GM19023 (cell line): Measurements from ENCODE around the gene IGSF8.
"Not testable (repeated sequence)": the region's sequence is repeated elsewhere in the genome, so short reads cannot be mapped to it uniquely, and the experiment has no call there.

Experiments used
- ATAC-seq: cut with Tn5 transposase; IDR thresholded peaks from one replicate; pipeline ENCODE4 v1.9.1; 2021; ENCODE audit warnings: mild to moderate bottlenecking, moderate library complexity; ENCODE audit not compliant: unreplicated experiment

Gene IGSF8

DNA sequence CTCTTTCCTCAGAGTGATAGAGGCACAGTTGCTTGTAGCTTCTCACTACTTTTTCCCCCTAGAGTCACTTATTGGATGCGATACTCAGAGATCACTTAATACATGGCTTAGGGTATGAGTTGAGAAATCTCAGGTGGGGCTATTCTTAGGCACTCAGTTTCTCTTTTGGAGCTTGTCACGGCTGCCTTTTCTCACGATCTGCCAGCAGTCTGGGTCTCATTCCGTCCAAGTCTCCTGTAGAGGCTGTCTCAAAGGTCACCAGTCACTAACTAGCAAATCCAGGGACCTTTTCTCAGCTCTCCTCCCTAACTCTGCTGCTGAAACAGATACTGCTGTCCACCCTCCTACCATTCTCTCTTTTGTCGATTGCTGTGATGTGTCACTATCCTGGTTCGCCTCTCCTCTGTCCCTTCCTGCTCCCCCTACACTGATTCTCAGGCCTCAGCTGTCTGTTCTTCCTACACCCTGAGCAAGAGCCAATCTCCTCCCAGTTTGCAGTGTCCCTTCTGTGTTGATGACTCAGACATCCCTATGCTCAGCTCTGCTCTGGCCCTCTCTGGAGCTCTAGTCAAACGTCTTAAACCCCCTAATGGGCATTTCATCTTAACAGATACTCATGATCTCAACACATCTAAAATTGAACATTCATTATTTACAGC is 29.6 kb upstream of the IGSF8 start:
- no peak for ATAC-seq

DNA sequence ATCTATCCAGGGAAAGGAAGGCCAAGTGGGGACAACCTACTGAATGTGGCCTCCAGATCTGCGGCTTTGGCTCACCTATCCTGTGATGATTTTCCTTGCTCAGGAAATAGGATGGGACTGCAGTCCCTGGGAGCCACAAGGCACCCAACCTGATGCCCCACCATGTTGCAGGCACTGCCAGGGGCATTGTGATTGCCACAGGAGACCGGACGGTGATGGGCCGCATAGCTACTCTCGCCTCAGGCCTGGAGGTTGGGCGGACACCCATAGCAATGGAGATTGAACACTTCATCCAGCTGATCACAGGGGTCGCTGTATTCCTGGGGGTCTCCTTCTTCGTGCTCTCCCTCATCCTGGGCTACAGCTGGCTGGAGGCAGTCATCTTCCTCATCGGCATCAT is 29.0 kb upstream of the IGSF8 start:
- ATAC-seq, result no peak

DNA sequence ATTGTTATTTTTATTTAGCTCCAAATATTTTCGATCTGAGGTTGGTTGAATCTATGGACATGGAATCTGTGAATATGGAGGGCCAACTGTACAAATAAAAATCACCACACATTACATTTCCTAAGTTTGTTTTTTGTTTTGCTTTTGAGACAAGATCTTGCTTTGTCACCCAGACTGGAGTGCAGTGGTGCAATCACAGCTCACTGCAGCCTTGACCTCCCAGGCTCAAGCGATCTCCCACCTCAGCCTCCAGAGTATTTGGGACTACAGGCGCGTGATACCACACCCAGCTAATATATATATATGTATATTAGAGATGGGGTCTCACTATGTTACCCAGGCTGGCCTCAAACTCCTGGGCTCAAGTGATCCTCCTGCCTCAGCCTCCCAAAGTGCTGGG is 27.9 kb upstream of the IGSF8 start:
- not testable (repeated sequence) for ATAC-seq

DNA sequence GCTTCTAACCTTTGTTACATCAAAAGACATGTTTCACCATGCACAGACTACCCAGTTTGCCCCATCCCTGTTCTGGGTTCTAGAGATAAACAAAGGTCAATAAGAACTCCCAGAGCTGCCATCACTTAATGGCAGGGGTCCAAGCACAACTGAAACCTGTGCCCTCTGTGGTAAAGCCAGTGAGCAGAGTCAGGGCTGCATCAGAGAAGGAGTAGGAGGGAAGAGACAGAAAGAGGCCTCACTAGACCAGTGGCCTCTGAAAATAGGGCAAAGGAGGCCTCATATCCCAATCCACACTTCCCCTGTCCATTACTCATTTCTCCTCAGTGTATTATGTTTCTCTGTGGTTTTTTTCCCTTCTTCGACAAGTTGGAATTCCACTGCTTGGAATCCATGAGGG is 27.3 kb upstream of the IGSF8 start:
- ATAC-seq, result no peak

DNA sequence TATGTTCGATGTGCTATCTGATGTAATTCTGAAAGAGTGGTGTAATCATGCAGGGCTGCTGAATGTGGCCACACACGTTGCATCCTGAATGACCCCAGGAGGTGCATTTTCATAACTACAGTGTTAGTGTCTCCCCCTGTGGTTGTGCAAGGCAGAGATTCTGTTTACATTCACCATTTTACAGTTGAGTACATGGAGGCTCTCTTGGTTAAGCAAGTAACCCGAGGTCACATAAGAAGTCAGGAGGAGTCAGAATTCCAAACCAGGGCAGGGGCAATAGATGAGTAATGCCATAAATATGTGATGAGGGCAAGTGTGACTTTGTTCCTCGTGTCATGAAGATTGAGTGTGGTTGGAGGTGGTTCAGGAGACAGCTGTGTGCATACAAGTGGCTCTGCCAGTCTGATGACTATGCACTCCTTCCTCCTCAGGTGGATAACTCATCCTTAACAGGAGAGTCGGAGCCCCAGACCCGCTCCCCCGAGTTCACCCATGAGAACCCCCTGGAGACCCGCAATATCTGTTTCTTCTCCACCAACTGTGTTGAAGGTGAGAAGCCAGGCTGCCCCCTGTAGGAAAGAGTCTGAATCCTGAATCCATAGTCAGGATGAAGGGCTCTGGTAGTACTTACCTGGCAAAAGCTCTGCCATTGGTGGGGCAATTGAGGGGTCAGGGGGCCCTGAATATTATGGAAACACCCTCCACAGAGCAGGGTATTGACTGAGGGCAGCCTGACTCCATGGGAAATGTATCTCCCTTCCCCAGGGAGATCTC is 26.5 kb upstream of the IGSF8 start:
- no peak for ATAC-seq

- ATAC-seq, result no peak
These were observed 25.3 kb upstream of the IGSF8 start for GRCh38 chr1:160123726-160124125.

GRCh38 chr1:160122978-160123495 is 24.6 kb upstream of the IGSF8 start:
- no peak for ATAC-seq

- no peak for ATAC-seq
These were observed 23.0 kb upstream of the IGSF8 start for GRCh38 chr1:160121388-160121787.

DNA sequence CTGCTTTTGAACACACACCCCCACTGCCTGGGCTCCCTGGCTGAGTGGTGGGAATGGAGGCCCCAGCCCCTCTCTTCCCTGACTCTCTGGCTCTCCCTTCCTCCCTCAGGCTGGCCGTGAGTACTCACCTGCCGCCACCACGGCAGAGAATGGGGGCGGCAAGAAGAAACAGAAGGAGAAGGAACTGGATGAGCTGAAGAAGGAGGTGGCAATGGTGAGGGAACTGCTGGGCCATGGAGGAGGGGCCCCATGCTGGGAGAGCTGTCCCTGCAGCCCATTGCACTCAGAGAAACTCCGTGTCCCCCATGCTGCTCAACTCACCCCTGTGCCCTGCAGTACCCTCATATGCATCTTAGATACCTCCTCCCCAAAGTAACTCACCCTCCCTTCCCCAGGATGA is 22.4 kb upstream of the IGSF8 start:
- no peak for ATAC-seq

- ATAC-seq, result no peak
These were observed 20.5 kb upstream of the IGSF8 start for GRCh38 chr1:160118928-160119327.

- no peak for ATAC-seq
These were observed 19.3 kb upstream of the IGSF8 start for GRCh38 chr1:160117709-160118183.

- no peak for ATAC-seq
These were observed 18.9 kb upstream of the IGSF8 start for GRCh38 chr1:160117300-160117699.

DNA sequence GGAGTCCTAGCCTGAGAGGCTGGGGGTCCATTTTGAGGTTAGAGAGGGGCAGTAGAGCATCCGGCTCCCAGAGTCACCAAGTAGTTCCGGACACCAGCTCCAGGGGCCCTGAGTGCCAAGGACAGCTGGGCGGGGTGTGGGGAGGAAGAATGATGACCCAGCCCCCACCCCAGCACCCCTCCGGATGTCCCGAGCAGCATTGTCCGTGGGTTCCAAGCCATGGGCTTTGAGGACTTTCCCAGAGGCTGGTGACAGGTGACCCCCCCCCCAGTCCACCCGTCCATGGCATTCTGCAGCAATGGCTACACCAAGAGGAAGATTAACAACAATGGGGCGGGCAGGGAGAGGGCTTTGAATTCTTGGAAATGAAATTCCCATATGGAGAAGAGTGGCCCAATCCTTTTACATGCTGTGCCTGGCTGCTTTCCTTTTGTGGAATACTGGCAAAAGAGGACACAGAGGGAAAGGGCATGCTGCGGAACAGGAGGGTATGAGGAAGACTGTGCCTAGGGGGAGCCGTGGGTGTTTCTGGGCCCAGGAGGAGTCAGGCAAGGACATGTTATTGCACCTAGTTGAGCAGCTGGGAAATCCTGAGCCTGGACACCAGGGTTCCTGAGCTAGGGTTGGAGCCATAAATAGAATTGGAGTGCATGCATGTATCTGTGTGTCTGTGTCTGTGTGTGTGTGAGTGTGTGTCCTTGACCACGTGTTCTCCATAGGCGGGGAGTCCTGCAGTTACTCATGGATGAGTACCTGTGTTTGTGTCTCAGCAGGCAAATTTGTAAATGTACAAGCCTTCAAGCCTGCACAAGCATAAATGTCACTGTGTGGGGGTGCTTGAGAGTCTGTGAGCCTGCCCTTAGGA is 18.1 kb upstream of the IGSF8 start:
- ATAC-seq, result no peak

DNA sequence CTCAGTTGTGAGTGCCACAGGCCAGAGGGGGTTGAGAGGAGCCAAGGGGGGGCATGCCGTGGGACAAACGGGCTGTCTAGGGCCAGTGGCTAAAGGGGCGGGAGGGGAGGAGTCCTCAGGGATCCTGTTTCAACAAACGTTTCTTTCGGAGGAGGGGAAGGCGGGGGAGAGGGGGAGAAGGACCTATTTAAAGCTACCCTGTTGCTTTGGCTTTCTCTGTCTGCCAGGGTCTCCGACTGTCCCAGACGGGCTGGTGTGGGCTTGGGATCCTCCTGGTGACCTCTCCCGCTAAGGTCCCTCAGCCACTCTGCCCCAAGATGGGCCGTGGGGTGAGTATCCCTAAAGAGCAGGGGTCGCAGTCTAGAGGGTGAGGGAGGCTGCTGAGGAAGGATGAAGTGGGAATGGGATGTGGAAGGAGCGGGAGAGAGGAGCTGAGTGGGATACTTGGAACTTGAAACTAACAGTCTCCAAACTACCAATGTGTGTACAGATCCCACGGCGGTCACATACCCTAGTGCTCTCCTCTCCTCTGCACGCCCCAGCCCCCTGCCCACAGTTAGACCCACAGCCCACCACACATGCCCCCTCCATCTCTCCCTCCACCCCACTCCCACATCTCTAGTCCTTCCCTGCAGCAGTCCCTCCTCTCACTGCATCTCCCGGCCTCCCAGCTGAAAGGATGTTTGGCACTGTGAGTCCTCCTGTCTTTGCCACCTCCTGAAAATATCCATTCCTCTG is 17.3 kb upstream of the IGSF8 start, which contains the start of gene ATP1A2:
Gene ATP1A2 (plus strand): TSS at position 215 of the 738 bp plus-strand sequence. CDS start 103 bp downstream, at position 318.
- no peak for ATAC-seq

- ATAC-seq, result no peak
These were observed 15.7 kb upstream of the IGSF8 start for GRCh38 chr1:160114085-160114484.

DNA sequence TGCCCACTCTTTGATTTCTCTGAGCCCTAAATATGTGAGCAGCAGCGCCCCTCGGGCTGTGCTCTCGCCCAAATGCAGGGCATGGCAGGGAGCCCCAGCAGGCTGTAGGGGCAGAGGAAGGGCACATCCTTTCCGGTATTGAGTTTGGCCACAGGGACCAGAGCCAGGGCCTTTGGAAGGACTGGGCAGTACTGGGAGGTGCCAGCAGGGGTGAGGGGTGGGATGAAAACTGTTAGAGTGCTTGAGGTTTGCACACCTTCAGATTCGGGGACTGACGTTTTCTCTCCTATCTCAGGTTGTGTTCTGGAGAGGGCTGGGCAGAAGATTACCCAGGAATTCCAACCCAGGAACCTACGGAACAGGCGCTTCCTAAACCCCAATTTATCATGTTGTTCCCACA is 15.0 kb upstream of the IGSF8 start:
- ATAC-seq, result no peak

DNA sequence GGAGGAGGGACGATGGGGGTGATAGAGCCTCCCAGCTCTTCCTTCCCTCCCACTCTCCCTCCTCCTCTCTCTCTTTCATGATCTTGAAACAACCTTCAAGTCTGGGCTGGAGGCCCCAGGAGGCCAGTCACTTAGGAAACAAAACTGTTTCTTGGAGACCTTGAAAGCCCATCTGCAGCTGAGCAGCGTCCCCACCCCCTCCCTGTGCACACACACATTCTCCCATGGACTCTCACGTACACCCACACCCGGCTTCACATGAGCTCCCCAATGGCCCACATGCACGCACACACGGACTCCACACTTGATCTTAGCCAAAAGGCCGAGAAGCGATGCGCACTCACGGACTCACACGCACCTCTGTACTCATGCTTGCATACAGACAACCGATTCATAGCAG is 13.9 kb upstream of the IGSF8 start:
- ATAC-seq, result no peak

DNA sequence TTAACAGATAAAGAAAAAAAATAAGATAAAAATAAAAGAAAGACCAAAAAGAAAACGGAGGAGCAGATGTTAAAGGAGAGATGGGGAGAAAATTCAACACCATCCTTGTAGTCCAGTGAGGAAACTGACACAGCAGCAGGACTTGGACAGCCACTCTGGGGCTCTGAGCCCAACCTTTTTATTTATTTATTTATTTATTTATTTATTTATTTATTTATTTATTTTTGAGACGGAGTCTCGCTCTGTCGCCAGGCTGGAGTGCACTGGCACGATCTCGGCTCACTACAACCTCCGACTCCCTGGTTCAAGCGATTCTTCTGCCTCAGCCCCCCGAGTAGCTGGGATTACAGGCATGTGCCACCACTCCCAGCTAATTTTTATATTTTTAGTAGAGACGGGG is 13.0 kb upstream of the IGSF8 start:
- ATAC-seq, result not testable (repeated sequence)

DNA sequence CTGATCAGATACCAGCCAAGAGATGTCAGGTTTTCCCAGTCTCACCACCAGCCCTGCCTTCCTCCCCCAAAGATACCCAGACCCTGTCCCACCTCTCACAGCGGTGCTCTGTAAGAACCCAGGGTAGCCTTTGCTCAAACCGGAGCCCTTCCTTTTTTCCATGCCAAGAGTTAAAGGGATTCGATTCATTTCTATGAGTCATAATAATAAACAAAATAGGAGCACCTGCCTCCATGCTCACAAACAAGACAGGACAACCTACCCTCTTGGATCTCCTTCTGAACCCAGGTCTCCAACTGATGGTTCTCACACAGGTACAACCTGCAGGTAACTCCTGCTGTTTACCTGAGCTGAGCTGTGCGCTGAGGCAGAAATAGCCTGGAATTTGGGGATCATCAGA is 11.3 kb upstream of the IGSF8 start:
- no peak for ATAC-seq

DNA sequence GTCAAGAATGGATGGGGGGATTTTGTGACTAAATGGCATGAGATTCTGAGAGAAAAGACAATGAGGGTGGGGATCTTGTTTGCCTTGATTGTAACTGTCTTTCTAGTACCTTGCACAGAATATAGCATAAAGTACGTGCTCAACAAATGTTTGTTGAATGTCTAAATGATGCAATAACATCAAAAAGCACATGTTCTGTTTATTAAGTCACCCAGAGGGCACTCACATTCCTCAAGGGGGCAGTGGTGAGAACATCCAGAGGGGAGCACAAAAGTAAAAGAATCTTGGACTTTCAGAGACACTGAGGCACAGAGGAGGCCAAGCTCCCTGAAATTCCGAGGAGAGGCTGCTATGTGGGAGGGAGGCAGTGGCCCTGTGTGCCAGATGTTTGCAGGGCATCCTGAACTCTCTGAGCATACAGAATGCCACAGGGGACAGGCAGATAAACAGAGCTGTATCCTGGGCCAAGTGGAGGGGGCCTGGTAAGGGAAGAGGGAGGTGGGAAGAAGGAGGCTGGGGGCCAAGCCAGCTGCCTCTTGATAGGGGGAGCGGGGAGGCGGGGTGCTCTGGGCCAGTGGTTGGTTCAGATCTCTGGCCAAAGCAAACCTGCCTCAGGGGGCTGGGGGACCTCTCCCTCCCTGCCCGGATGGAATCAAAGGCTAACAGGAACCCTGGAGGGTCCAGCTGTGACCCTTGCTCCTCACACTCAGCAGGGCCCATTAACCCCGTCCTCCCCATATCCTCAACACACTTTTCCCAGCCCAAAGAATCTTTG is 10.7 kb upstream of the IGSF8 start:
- ATAC-seq, result no peak
